ENCODE data around the gene EML5.

GRCh38 chr14:88791252-88791621 lies 1.5 kb downstream of the EML5 start:
- TF ChIP-seq CTCF (IDR thresholded peaks at IDR 0.05) (no peak), POLR2A (IDR thresholded peaks at IDR 0.05) (no peak)
